ENCODE measurements around the gene CCNDBP1. TPM values are rescaled to one million over a fixed set of nuclear protein-coding genes. Genes with fewer than 3 reads are reported as not detected.
"Not testable (repeated sequence)": the region's sequence is repeated elsewhere in the genome, so short reads cannot be mapped to it uniquely, and the experiment has no call there.

CCNDBP1 gene
- total RNA-seq, 1 experiment from 2014 or later, result 62.5 TPM

DNA sequence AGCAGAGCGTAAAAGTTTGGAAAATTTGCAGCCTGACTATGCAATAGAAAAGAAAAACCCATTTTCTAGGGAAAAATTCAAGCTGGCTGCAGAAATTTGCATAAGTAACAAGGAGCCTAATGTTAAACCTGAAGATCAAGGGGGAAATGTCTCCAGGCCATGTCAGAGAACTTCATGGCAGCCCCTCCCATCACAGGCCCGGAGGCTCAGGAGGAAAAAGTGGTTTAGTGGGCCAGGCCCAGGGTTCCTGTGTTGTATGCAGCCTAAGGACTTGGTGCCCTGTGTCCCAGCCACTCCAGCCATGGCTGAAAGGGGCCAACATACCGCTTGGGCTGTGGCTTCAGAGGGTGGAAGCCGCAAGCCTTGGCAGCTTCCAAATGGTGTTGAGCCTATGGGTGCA, 13.4 kb downstream of the CCNDBP1 start:
- CTCF ChIA-PET; H3K27me3 ChIP-seq (ENCODE audit: control insufficient read depth, insufficient read depth, low read length); DNase-seq (ENCODE audit: low read depth, low spot score); H3K4me1 ChIP-seq (ENCODE audit: control insufficient read depth, insufficient read depth, low read length); POLR2A ChIA-PET; BruUV-seq (replicated peaks); H3K4me3 ChIP-seq (ENCODE audit: low read depth in 2 of 2, low read length in 2 of 2); H3K9me3 ChIP-seq (ENCODE audit: control insufficient read depth, insufficient read depth, low read depth, low read length); in situ Hi-C loops (cut with HindIII; ENCODE audit: low pct_unique_long_range_greater_than_20kb, low sequenced_read_pairs); intact Hi-C loops (cut with micrococcal nuclease; ENCODE audit: unreplicated experiment); H3K27ac ChIP-seq (ENCODE audit: low read length); ATAC-seq; H3K36me3 ChIP-seq (ENCODE audit: control insufficient read depth, insufficient read depth, low read length): not testable (repeated sequence)

- no peaks in the 10 kb centered on the region for H3K4me1 ChIP-seq (ENCODE audit: control insufficient read depth, insufficient read depth, low read length)
- no peak overlapping the region for H3K4me3 ChIP-seq (ENCODE audit: low read depth in 2 of 2, low read length in 2 of 2)
- H3K9me3 ChIP-seq (ENCODE audit: control insufficient read depth, insufficient read depth, low read depth, low read length), result no peaks in the 10 kb centered on the region
- no peak for DNase-seq (ENCODE audit: low read depth, low spot score)
- intact Hi-C loops (cut with micrococcal nuclease; ENCODE audit: unreplicated experiment) (no loop called here), in situ Hi-C loops (cut with HindIII; ENCODE audit: low pct_unique_long_range_greater_than_20kb, low sequenced_read_pairs) (no loop called here)
- BruUV-seq (replicated peaks), result no TSS peak
- H3K27ac ChIP-seq (ENCODE audit: low read length), result no peak overlapping the region
- ChIA-PET CTCF (no interaction called here), POLR2A (no interaction called here)
- H3K36me3 ChIP-seq (ENCODE audit: control insufficient read depth, insufficient read depth, low read length), result peaks cover 8% of the 10 kb centered on the region; the same call in 1 of the 2 replicates
- H3K27me3 ChIP-seq (ENCODE audit: control insufficient read depth, insufficient read depth, low read length), result no peaks in the 10 kb centered on the region
- no peak for ATAC-seq
- no peak for TF ChIP-seq CTCF (IDR thresholded peaks at IDR 0.05)
Observed at GRCh38 chr15:43198992-43199391, 13.8 kb downstream of the CCNDBP1 start.

DNA sequence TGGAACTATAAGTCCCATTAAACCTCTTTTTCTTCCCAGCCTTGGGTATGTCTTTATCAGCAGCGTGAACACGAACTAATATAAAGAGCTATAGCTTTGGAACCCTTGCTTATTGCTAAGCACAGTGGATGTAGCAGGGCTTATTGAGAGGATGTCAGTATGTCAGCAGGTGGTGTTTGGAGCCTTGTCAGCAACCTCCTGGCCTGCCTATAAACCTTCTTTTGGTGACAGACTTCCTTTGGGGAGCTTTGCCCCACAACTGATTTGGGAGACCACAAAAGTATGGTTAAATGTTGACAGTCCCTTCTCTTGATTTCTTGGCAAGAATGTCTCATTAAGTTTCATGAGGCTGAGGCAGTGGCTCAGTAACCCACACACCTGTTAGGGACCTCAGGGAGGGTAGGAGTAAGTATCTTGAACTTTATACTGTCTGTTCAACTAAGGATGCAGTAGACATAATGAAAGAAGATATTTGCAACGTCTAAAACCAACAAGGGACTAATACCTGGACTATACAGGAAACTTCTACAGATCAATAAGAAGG, 14.8 kb downstream of the CCNDBP1 start:
- POLR2A ChIA-PET, result no interaction called here
- Histone ChIP-seq H3K4me1 (ENCODE audit: control insufficient read depth, insufficient read depth, low read length) (no peaks in the 10 kb centered on the region), H3K4me3 (ENCODE audit: low read depth in 2 of 2, low read length in 2 of 2) (no peak overlapping the region), H3K36me3 (ENCODE audit: control insufficient read depth, insufficient read depth, low read length) (peaks cover 2% of the 10 kb centered on the region; the same call in 1 of the 2 replicates), H3K27me3 (ENCODE audit: control insufficient read depth, insufficient read depth, low read length) (no peaks in the 10 kb centered on the region), H3K27ac (ENCODE audit: low read length) (no peak overlapping the region), H3K9me3 (ENCODE audit: control insufficient read depth, insufficient read depth, low read depth, low read length) (no peaks in the 10 kb centered on the region)
- ATAC-seq (no peak), DNase-seq (ENCODE audit: low read depth, low spot score) (no peak)
- CTCF ChIA-PET, result no interaction called here
- TF ChIP-seq TCF7L2 (IDR thresholded peaks at IDR 0.05; ENCODE audit: low read depth, low read length) (no peak), SIN3A (IDR thresholded peaks at IDR 0.05; ENCODE audit: borderline replicate concordance, insufficient read depth, low read depth, low read length) (no peak), CTCF (IDR thresholded peaks at IDR 0.05) (no peak), POLR2AphosphoS5 (IDR thresholded peaks at IDR 0.05; ENCODE audit: low read depth, low read length) (no peak)
- TF ChIP-seq, protein P1, sequence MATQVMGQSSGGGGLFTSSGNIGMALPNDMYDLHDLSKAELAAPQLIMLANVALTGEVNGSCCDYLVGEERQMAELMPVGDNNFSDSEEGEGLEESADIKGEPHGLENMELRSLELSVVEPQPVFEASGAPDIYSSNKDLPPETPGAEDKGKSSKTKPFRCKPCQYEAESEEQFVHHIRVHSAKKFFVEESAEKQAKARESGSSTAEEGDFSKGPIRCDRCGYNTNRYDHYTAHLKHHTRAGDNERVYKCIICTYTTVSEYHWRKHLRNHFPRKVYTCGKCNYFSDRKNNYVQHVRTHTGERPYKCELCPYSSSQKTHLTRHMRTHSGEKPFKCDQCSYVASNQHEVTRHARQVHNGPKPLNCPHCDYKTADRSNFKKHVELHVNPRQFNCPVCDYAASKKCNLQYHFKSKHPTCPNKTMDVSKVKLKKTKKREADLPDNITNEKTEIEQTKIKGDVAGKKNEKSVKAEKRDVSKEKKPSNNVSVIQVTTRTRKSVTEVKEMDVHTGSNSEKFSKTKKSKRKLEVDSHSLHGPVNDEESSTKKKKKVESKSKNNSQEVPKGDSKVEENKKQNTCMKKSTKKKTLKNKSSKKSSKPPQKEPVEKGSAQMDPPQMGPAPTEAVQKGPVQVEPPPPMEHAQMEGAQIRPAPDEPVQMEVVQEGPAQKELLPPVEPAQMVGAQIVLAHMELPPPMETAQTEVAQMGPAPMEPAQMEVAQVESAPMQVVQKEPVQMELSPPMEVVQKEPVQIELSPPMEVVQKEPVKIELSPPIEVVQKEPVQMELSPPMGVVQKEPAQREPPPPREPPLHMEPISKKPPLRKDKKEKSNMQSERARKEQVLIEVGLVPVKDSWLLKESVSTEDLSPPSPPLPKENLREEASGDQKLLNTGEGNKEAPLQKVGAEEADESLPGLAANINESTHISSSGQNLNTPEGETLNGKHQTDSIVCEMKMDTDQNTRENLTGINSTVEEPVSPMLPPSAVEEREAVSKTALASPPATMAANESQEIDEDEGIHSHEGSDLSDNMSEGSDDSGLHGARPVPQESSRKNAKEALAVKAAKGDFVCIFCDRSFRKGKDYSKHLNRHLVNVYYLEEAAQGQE (IDR thresholded peaks at IDR 0.05; ENCODE audit: insufficient read depth in 1 of 2, low read depth in 2 of 2, low read length in 1 of 2), result no peak
- in situ Hi-C loops (cut with HindIII; ENCODE audit: low pct_unique_long_range_greater_than_20kb, low sequenced_read_pairs), result no loop called here
- BruUV-seq (replicated peaks), result no TSS peak
- intact Hi-C loops (cut with micrococcal nuclease; ENCODE audit: unreplicated experiment), result no loop called here
